Neuronal stem cell (in vitro differentiated cells): Measurements from ENCODE around the gene FMN1.

Experiments used
- DNase-seq: peaks from one replicate; pipeline ENCODE4 v3.0.0-alpha.2; 2013; ENCODE audit warnings: low spot score
- H2AFZ ChIP-seq: one replicate; pipeline ENCODE4 v1.6.1; 2013; ENCODE audit warnings: mild to moderate bottlenecking, low read length, inconsistent platforms
- H2AK5ac ChIP-seq: 2 replicates; pipeline ENCODE4 v1.6.1; 2013; ENCODE audit warnings: low read depth, mild to moderate bottlenecking, inconsistent platforms, low read length, moderate library complexity, mixed read lengths
- H2BK120ac ChIP-seq: 2 replicates; pipeline ENCODE4 v1.6.1; 2013; ENCODE audit warnings: low read depth, mild to moderate bottlenecking, inconsistent platforms, low read length, moderate library complexity, mixed read lengths
- H2BK12ac ChIP-seq: one replicate; pipeline ENCODE4 v1.6.1; 2013; ENCODE audit warnings: low read length, inconsistent platforms
- H2BK15ac ChIP-seq: 2 replicates; pipeline ENCODE4 v1.6.1; 2013; ENCODE audit warnings: mild to moderate bottlenecking, low read length, inconsistent platforms, mixed read lengths
- H2BK5ac ChIP-seq: one replicate; pipeline ENCODE4 v1.6.1; 2013; ENCODE audit warnings: inconsistent platforms, mild to moderate bottlenecking, low read length, moderate library complexity
- H3K14ac ChIP-seq: one replicate; pipeline ENCODE4 v1.6.1; 2013; ENCODE audit warnings: low read length, inconsistent platforms
- H3K18ac ChIP-seq: 2 replicates; pipeline ENCODE4 v1.6.1; 2013; ENCODE audit warnings: low read length, inconsistent platforms
- H3K23ac ChIP-seq: 2 replicates; pipeline ENCODE4 v1.6.1; 2013; ENCODE audit warnings: low read depth, mild to moderate bottlenecking, mixed read lengths, low read length, inconsistent platforms; ENCODE audit not compliant: poor library complexity
- H3K27ac ChIP-seq: replicated peaks from 3 replicates; pipeline ENCODE4 v1.5.1; 2013; ENCODE audit warnings: low read length, inconsistent platforms
- H3K27me3 ChIP-seq, 3 experiments: 2 replicates each; pipeline ENCODE4 v1.6.1; 2013; ENCODE audit warnings: low read length in 3 of 3, mild to moderate bottlenecking in 2 of 3, inconsistent platforms in 1 of 3, low read depth in 1 of 3, mixed read lengths in 1 of 3, moderate library complexity in 1 of 3; ENCODE audit not compliant: control insufficient read depth in 3 of 3, insufficient read depth in 3 of 3
- H3K36me3 ChIP-seq, 2 donors: replicated peaks in 1 of 2; 2 replicates each; pipeline ENCODE4 v1.6.1; 2013; ENCODE audit warnings: low read length in 2 of 2; ENCODE audit not compliant: control insufficient read depth in 2 of 2, insufficient read depth in 2 of 2
- H3K4ac ChIP-seq: 2 replicates; pipeline ENCODE4 v1.6.1; 2013; ENCODE audit warnings: inconsistent platforms, mild to moderate bottlenecking, low read length, moderate library complexity
- H3K4me1 ChIP-seq, 2 donors: 1 replicate in 1 of 2; 2 replicates in 1 of 2; pipeline ENCODE4 v1.6.1; 2013; ENCODE audit warnings: low read length in 2 of 2, low read depth in 1 of 2; ENCODE audit not compliant: control insufficient read depth in 2 of 2, insufficient read depth in 1 of 2
- H3K4me2 ChIP-seq: one replicate; pipeline ENCODE4 v1.6.1; 2013; ENCODE audit warnings: mild to moderate bottlenecking, low read length, inconsistent platforms; ENCODE audit not compliant: insufficient read depth, poor library complexity, severe bottlenecking
- H3K4me3 ChIP-seq, 2 donors: 2 replicates each; pipeline ENCODE4 v1.5.1; 2013; ENCODE audit warnings: low read length in 2 of 2, mild to moderate bottlenecking in 2 of 2, inconsistent platforms in 1 of 2, moderate library complexity in 1 of 2
- H3K79me1 ChIP-seq: one replicate; pipeline ENCODE4 v1.6.1; 2013; ENCODE audit warnings: low read depth, mild to moderate bottlenecking, inconsistent platforms, low read length, moderate library complexity
- H3K9ac ChIP-seq: one replicate; pipeline ENCODE4 v1.6.1; 2013; ENCODE audit warnings: mild to moderate bottlenecking, low read depth, low read length, inconsistent platforms; ENCODE audit not compliant: poor library complexity
- H3K9me3 ChIP-seq, 2 donors: replicated peaks in 1 of 2; 2 replicates each; pipeline versions ENCODE3 to v1.6.1; 2013; ENCODE audit warnings: low read length in 2 of 2, mild to moderate bottlenecking in 2 of 2, inconsistent platforms in 1 of 2, low read depth in 1 of 2, mixed read lengths in 1 of 2, moderate library complexity in 1 of 2; ENCODE audit not compliant: control insufficient read depth in 2 of 2, insufficient read depth in 1 of 2
- H4K8ac ChIP-seq: one replicate; pipeline ENCODE4 v1.6.1; 2013; ENCODE audit warnings: low read depth, mild to moderate bottlenecking, inconsistent platforms, low read length, moderate library complexity
- H4K91ac ChIP-seq: one replicate; pipeline ENCODE4 v1.6.1; 2013; ENCODE audit warnings: low read length, low read depth, mild to moderate bottlenecking, inconsistent platforms; ENCODE audit not compliant: poor library complexity
- WGBS, 2 donors: extraction: QIAGEN DNeasy Blood & Tissue Kit; methylation state at CpG; one replicate each; pipeline ENCODE4 v1.1.7; 2013; ENCODE audit warnings: missing lambda C conversion rate in 2 of 2, mixed read lengths in 1 of 2; ENCODE audit not compliant: insufficient read length in 2 of 2, insufficient replicate concordance in 1 of 2; ENCODE audit errors: extremely low coverage in 2 of 2; 5-methylcytosine and 5-hydroxymethylcytosine counted together

The FMN1 gene

GRCh38 chr15:32831485-32831884 lies 363.0 kb downstream of the FMN1 start:
- H2AFZ ChIP-seq = no peak overlapping the region
- peaks cover 3 to 5% of the 10 kb centered on the region in 2 donors for H3K4me1 ChIP-seq
- no peak overlapping the region for H4K8ac ChIP-seq
- H3K9me3 ChIP-seq = no peaks in the 10 kb centered on the region
- no peak overlapping the region for H2BK12ac ChIP-seq
- no CpG with 5 or more reads among the region's 1 CpG for WGBS, 2 donors
- H3K4me3 ChIP-seq = no peak overlapping the region
- no peaks in the 10 kb centered on the region for H3K27me3 ChIP-seq
- no peaks in the 10 kb centered on the region for H3K79me1 ChIP-seq
- no peak overlapping the region for H2BK120ac ChIP-seq
- no peak overlapping the region for H3K27ac ChIP-seq
- H2AK5ac ChIP-seq = no peak overlapping the region
- H3K18ac ChIP-seq = no peak overlapping the region
- H3K4me2 ChIP-seq = no peak overlapping the region
- H3K9ac ChIP-seq = no peak overlapping the region
- no peak overlapping the region for H3K23ac ChIP-seq
- H2BK15ac ChIP-seq = no peak overlapping the region
- H3K14ac ChIP-seq = no peak overlapping the region
- H3K36me3 ChIP-seq = no peaks in the 10 kb centered on the region
- H2BK5ac ChIP-seq = no peak overlapping the region
- H4K91ac ChIP-seq = no peak overlapping the region
- DNase-seq = no peak
- no peak overlapping the region for H3K4ac ChIP-seq

- no peak overlapping the region for H3K4ac ChIP-seq
- H2BK5ac ChIP-seq = no peak overlapping the region
- no peaks in the 10 kb centered on the region for H3K9me3 ChIP-seq
- WGBS, 2 donors = no CpG with 5 or more reads among the region's 1 CpG
- no peaks in the 10 kb centered on the region for H3K27me3 ChIP-seq
- H3K23ac ChIP-seq = no peak overlapping the region
- H4K8ac ChIP-seq = no peak overlapping the region
- no peak overlapping the region for H3K4me2 ChIP-seq
- no peak overlapping the region for H4K91ac ChIP-seq
- H3K27ac ChIP-seq = no peak overlapping the region
- H3K79me1 ChIP-seq = no peaks in the 10 kb centered on the region
- no peak overlapping the region for H2BK12ac ChIP-seq
- H3K36me3 ChIP-seq = no peaks in the 10 kb centered on the region
- H3K14ac ChIP-seq = no peak overlapping the region
- H2BK15ac ChIP-seq = no peak overlapping the region
- no peak overlapping the region for H2AK5ac ChIP-seq
- no peak overlapping the region for H2BK120ac ChIP-seq
- H3K18ac ChIP-seq = no peak overlapping the region
- no peak overlapping the region for H3K9ac ChIP-seq
- H2AFZ ChIP-seq = no peak overlapping the region
- H3K4me1 ChIP-seq = peaks cover 3 to 5% of the 10 kb centered on the region in 2 donors
- DNase-seq = no peak
- H3K4me3 ChIP-seq = no peak overlapping the region
Measured at GRCh38 chr15:32830241-32830640, 364.3 kb downstream of the FMN1 start.

GRCh38 chr15:32829436-32829835 lies 365.1 kb downstream of the FMN1 start:
- no peak overlapping the region for H2BK5ac ChIP-seq
- H3K14ac ChIP-seq = no peak overlapping the region
- no peak overlapping the region for H3K4ac ChIP-seq
- H3K4me3 ChIP-seq = no peak overlapping the region
- H3K79me1 ChIP-seq = no peaks in the 10 kb centered on the region
- no peak overlapping the region for H3K23ac ChIP-seq
- H2BK120ac ChIP-seq = no peak overlapping the region
- H3K36me3 ChIP-seq = no peaks in the 10 kb centered on the region
- no peak overlapping the region for H2BK15ac ChIP-seq
- no peak overlapping the region for H3K27ac ChIP-seq
- H4K91ac ChIP-seq = no peak overlapping the region
- peaks cover 0 to 5% of the 10 kb centered on the region in 2 donors for H3K4me1 ChIP-seq
- H2AFZ ChIP-seq = no peak overlapping the region
- H3K9me3 ChIP-seq = no peaks in the 10 kb centered on the region
- no peak overlapping the region for H4K8ac ChIP-seq
- DNase-seq = no peak
- H3K27me3 ChIP-seq = no peaks in the 10 kb centered on the region
- H3K9ac ChIP-seq = no peak overlapping the region
- H3K4me2 ChIP-seq = no peak overlapping the region
- H2AK5ac ChIP-seq = no peak overlapping the region
- no peak overlapping the region for H2BK12ac ChIP-seq
- no CpG with 5 or more reads among the region's 2 CpGs for WGBS, 2 donors
- no peak overlapping the region for H3K18ac ChIP-seq

- Histone ChIP-seq H2AK5ac (no peak overlapping the region), H2BK15ac (no peak overlapping the region), H4K91ac (no peak overlapping the region), H2BK12ac (no peak overlapping the region), H3K4me1 (peaks cover 0 to 5% of the 10 kb centered on the region in 2 donors), H3K23ac (no peak overlapping the region), H3K9me3 (no peaks in the 10 kb centered on the region), H2BK120ac (no peak overlapping the region), H2AFZ (no peak overlapping the region), H3K4me3 (no peak overlapping the region), H3K79me1 (no peaks in the 10 kb centered on the region), H3K27me3 (no peaks in the 10 kb centered on the region), H4K8ac (no peak overlapping the region), H3K36me3 (no peaks in the 10 kb centered on the region), H2BK5ac (no peak overlapping the region), H3K27ac (no peak overlapping the region), H3K4me2 (no peak overlapping the region), H3K14ac (no peak overlapping the region), H3K9ac (no peak overlapping the region), H3K4ac (no peak overlapping the region), H3K18ac (no peak overlapping the region)
- no peak for DNase-seq
- WGBS, 2 donors = no CpG with 5 or more reads among the region's 6 CpGs
Measured at GRCh38 chr15:32828507-32829186, 365.9 kb downstream of the FMN1 start.
